ENCODE results near the gene CALR3. TPM values are rescaled to one million over a fixed set of nuclear protein-coding genes. Genes with fewer than 3 reads are reported as not detected.
"Not testable (repeated sequence)": the region's sequence is repeated elsewhere in the genome, so short reads cannot be mapped to it uniquely, and the experiment has no call there.

Gene CALR3
- total and polyA plus RNA-seq, 4 donors = 0.05 to 0.08 TPM; not detected in 2

- H3K27ac ChIP-seq (ENCODE audit: low read depth in 1 of 2, low read length in 2 of 2) = peak overlapping the region; percentile 2 to 18
- peaks cover 4 to 26% (median 14%) of the 10 kb centered on the region in 4 donors for H3K4me1 ChIP-seq (ENCODE audit: control insufficient read depth in 4 of 4, insufficient read depth in 4 of 4, low read length in 3 of 4)
These were observed 46.5 kb downstream of the CALR3 start for GRCh38 chr19:16449330-16449961.

GRCh38 chr19:16448872-16449271 lies 47.1 kb downstream of the CALR3 start:
- DNase-seq (ENCODE audit: low spot score); H3K9ac ChIP-seq (ENCODE audit: low read depth in 1 of 2, low read length in 2 of 2); H3K9me3 ChIP-seq (ENCODE audit: control insufficient read depth in 4 of 4, low read length in 3 of 4); H3K27me3 ChIP-seq (ENCODE audit: control insufficient read depth in 4 of 4, insufficient read depth in 4 of 4, low read length in 3 of 4); H3K4me3 ChIP-seq (ENCODE audit: low read depth in 1 of 3, low read length in 3 of 3); H3K36me3 ChIP-seq (ENCODE audit: control insufficient read depth in 4 of 4, insufficient read depth in 3 of 4, low read depth in 1 of 4, low read length in 3 of 4): not testable (repeated sequence)
- H3K4me1 ChIP-seq (ENCODE audit: control insufficient read depth in 4 of 4, insufficient read depth in 4 of 4, low read length in 3 of 4) = peaks cover 2 to 20% (median 10%) of the 10 kb centered on the region in 4 donors
- H3K27ac ChIP-seq (ENCODE audit: low read depth in 1 of 2, low read length in 2 of 2) = peak overlapping the region in 1 of 2 donors; percentile 18
- 99% methylated on average over 3 of the region's 3 CpGs for WGBS

More at GRCh38 chr19:16449330-16449961, 46.5 kb downstream of the CALR3 start:
- Histone ChIP-seq H3K27me3 (ENCODE audit: control insufficient read depth in 4 of 4, insufficient read depth in 4 of 4, low read length in 3 of 4) (no peaks in the 10 kb centered on the region), H3K36me3 (ENCODE audit: control insufficient read depth in 4 of 4, insufficient read depth in 3 of 4, low read depth in 1 of 4, low read length in 3 of 4) (no peaks in the 10 kb centered on the region), H3K4me3 (ENCODE audit: low read depth in 1 of 3, low read length in 3 of 3) (no peak overlapping the region), H3K9me3 (ENCODE audit: control insufficient read depth in 4 of 4, low read length in 3 of 4) (no peaks in the 10 kb centered on the region), H3K9ac (ENCODE audit: low read depth in 1 of 2, low read length in 2 of 2) (no peak overlapping the region)
- WGBS = 84% methylated on average over 6 of the region's 6 CpGs
- TF ChIP-seq FOXA1 (IDR thresholded peaks at IDR 0.05) = no peak
- no peak for TF ChIP-seq ZBTB33 (IDR thresholded peaks at IDR 0.05)
- TF ChIP-seq RXRA (IDR thresholded peaks at IDR 0.05) = no peak
- no peak for TF ChIP-seq HNF4G (IDR thresholded peaks at IDR 0.05)
- DNase-seq (ENCODE audit: low spot score) = no peak

GRCh38 chr19:16446724-16447368 lies 49.1 kb downstream of the CALR3 start:
- Histone ChIP-seq H3K9me3 (ENCODE audit: control insufficient read depth in 4 of 4, low read length in 3 of 4) (no peaks in the 10 kb centered on the region), H3K4me1 (ENCODE audit: control insufficient read depth in 4 of 4, insufficient read depth in 4 of 4, low read length in 3 of 4) (peaks cover 4 to 27% (median 12%) of the 10 kb centered on the region in 4 donors), H3K27me3 (ENCODE audit: control insufficient read depth in 4 of 4, insufficient read depth in 4 of 4, low read length in 3 of 4) (no peaks in the 10 kb centered on the region), H3K9ac (ENCODE audit: low read depth in 1 of 2, low read length in 2 of 2) (no peak overlapping the region), H3K4me3 (ENCODE audit: low read depth in 1 of 3, low read length in 3 of 3) (no peak overlapping the region), H3K36me3 (ENCODE audit: control insufficient read depth in 4 of 4, insufficient read depth in 3 of 4, low read depth in 1 of 4, low read length in 3 of 4) (no peaks in the 10 kb centered on the region), H3K27ac (ENCODE audit: low read depth in 1 of 2, low read length in 2 of 2) (peak overlapping the region; percentile 32 to 66)
- TF ChIP-seq YY1 (IDR thresholded peaks at IDR 0.05) (peak; percentile 54), EGR1 (IDR thresholded peaks at IDR 0.05; ENCODE audit: low read depth in 2 of 2) (no peak), MAX (IDR thresholded peaks at IDR 0.05) (peak; percentile 59), RXRA (IDR thresholded peaks at IDR 0.05) (peak; percentile 50 to 70), TAF1 (conservative IDR thresholded peaks at IDR 0.05) (no peak), CTCF (IDR thresholded peaks at IDR 0.05; ENCODE audit: low read depth, low read length, missing input control) (no peak), FOXA2 (IDR thresholded peaks at IDR 0.05) (no peak), HNF4G (IDR thresholded peaks at IDR 0.05) (no peak), ATF3 (IDR thresholded peaks at IDR 0.05) (no peak), ZBTB33 (IDR thresholded peaks at IDR 0.05) (peak; percentile 13), FOXA1 (IDR thresholded peaks at IDR 0.05) (no peak), SP1 (IDR thresholded peaks at IDR 0.05) (no peak), GABPA (IDR thresholded peaks at IDR 0.05 in 1 of 2, conservative IDR thresholded peaks at IDR 0.05 in 1 of 2) (no peak), HNF4A (conservative IDR thresholded peaks at IDR 0.05) (peak in 1 of 2 donors; percentile 48), NR2F2 (IDR thresholded peaks at IDR 0.05) (peak; percentile 78), JUND (IDR thresholded peaks at IDR 0.05) (peak in 1 of 2 donors; percentile 28), RAD21 (IDR thresholded peaks at IDR 0.05) (peak; percentile 43 to 55)
- peak; percentile 73 for DNase-seq (ENCODE audit: low spot score)
- WGBS = 40% methylated on average over 9 of the region's 9 CpGs
